Measurements from ENCODE around the gene RUNX1.
"Not testable (repeated sequence)": the region's sequence is repeated elsewhere in the genome, so short reads cannot be mapped to it uniquely, and the experiment has no call there.

The RUNX1 gene

GRCh38 chr21:34817821-34818661, 231.1 kb downstream of the RUNX1 start:
- no peak for DNase-seq

- DNase-seq, result no peak
These were observed 233.0 kb downstream of the RUNX1 start for GRCh38 chr21:34815831-34816705.

- no peak for DNase-seq
These were observed 234.6 kb downstream of the RUNX1 start for GRCh38 chr21:34814529-34814951.

- DNase-seq, result no peak
These were observed 235.7 kb downstream of the RUNX1 start for GRCh38 chr21:34813266-34813894.

GRCh38 chr21:34812504-34813265, 236.4 kb downstream of the RUNX1 start:
- no peak for DNase-seq

- no peak for DNase-seq
These were observed 237.7 kb downstream of the RUNX1 start for GRCh38 chr21:34811368-34811767.

- DNase-seq, result no peak
These were observed 238.3 kb downstream of the RUNX1 start for GRCh38 chr21:34810786-34811185.

- DNase-seq, result no peak
These were observed 239.3 kb downstream of the RUNX1 start for GRCh38 chr21:34809822-34810221.

GRCh38 chr21:34808569-34809204, 240.4 kb downstream of the RUNX1 start:
- no peak for DNase-seq

GRCh38 chr21:34807881-34808568, 241.1 kb downstream of the RUNX1 start:
- DNase-seq, result no peak

- DNase-seq, result no peak
These were observed 241.8 kb downstream of the RUNX1 start for GRCh38 chr21:34807146-34807880.

GRCh38 chr21:34806423-34806822, 242.7 kb downstream of the RUNX1 start:
- DNase-seq, result no peak

GRCh38 chr21:34805157-34805556, 243.9 kb downstream of the RUNX1 start:
- DNase-seq, result no peak

GRCh38 chr21:34804584-34804983, 244.5 kb downstream of the RUNX1 start:
- DNase-seq, result not testable (repeated sequence)

- no peak for DNase-seq
These were observed 245.2 kb downstream of the RUNX1 start for GRCh38 chr21:34803782-34804370.

GRCh38 chr21:34802180-34802899, 246.8 kb downstream of the RUNX1 start:
- DNase-seq, result no peak

- no peak for DNase-seq
These were observed 247.5 kb downstream of the RUNX1 start for GRCh38 chr21:34801519-34802132.

GRCh38 chr21:34800797-34801518, 248.1 kb downstream of the RUNX1 start:
- no peak for DNase-seq
